Common myeloid progenitor, CD34-positive (primary cell): ENCODE results near the gene SPACA7.

Experiments
- CTCF ChIA-PET: fragments of 350-600 bp; sonication (Branson Sonifier 250); formaldehyde crosslinking; loops from one replicate; lab custom pipeline; 2021; ENCODE audit warnings: antibody characterized with exemption; lab: Charles Lee
- POLR2A ChIA-PET: fragments of 350-600 bp; sonication (Branson Sonifier 250); formaldehyde crosslinking; loops from one replicate; lab custom pipeline; 2021; ENCODE audit warnings: antibody characterized with exemption; lab: Charles Lee
- DNase-seq, 3 donors: peaks; one replicate each; pipeline versions ENCODE4 v3.0.0 to v3.0.0-alpha.2; 2013
- H3K27ac ChIP-seq, 2 experiments: 1 replicate in 1 of 2; 2 replicates in 1 of 2; pipeline ENCODE4 v1.7.0; 2013; ENCODE audit warnings: inconsistent platforms in 2 of 2, low read length in 2 of 2, mild to moderate bottlenecking in 2 of 2, low read depth in 1 of 2, moderate library complexity in 1 of 2; ENCODE audit not compliant: severe bottlenecking in 2 of 2, insufficient read depth in 1 of 2, poor library complexity in 1 of 2
- H3K27me3 ChIP-seq, 5 experiments: replicated peaks in 2 of 5; 1 replicate in 3 of 5; 2 replicates in 2 of 5; pipeline versions ENCODE4 v1.6.1 to v1.7.0; 2013; ENCODE audit warnings: low read length in 4 of 5, mild to moderate bottlenecking in 2 of 5, moderate library complexity in 2 of 5, inconsistent platforms in 1 of 5; ENCODE audit not compliant: insufficient read depth in 5 of 5, control insufficient read depth in 4 of 5
- H3K36me3 ChIP-seq, 4 experiments: 1 replicate in 2 of 4; 2 replicates in 2 of 4; pipeline versions ENCODE4 v1.6.1 to v1.7.0; 2013; ENCODE audit warnings: low read length in 3 of 4, control low read depth in 1 of 4, mild to moderate bottlenecking in 1 of 4; ENCODE audit not compliant: control insufficient read depth in 4 of 4, insufficient read depth in 4 of 4
- H3K4me1 ChIP-seq, 4 experiments: 1 replicate in 3 of 4; 2 replicates in 1 of 4; pipeline versions ENCODE4 v1.6.1 to v1.7.1; 2013; ENCODE audit warnings: low read length in 3 of 4, mild to moderate bottlenecking in 3 of 4, control low read depth in 1 of 4, inconsistent platforms in 1 of 4, moderate library complexity in 1 of 4; ENCODE audit not compliant: control insufficient read depth in 4 of 4, insufficient read depth in 4 of 4; ENCODE audit errors: control extremely low read depth in 1 of 4
- H3K4me3 ChIP-seq, 7 experiments: 1 replicate in 4 of 7; 2 replicates in 3 of 7; pipeline versions ENCODE4 v1.5.1 to v1.7.0; 2013; ENCODE audit warnings: mild to moderate bottlenecking in 7 of 7, low read length in 6 of 7, moderate library complexity in 6 of 7, inconsistent platforms in 2 of 7, low read depth in 2 of 7, control low read depth in 1 of 7; ENCODE audit not compliant: insufficient read depth in 4 of 7, control insufficient read depth in 1 of 7; ENCODE audit errors: extremely low read depth in 1 of 7
- H3K9me3 ChIP-seq, 5 experiments: 1 replicate in 4 of 5; 2 replicates in 1 of 5; pipeline versions ENCODE4 v1.6.1 to v1.7.1; 2013; ENCODE audit warnings: low read length in 4 of 5, mild to moderate bottlenecking in 2 of 5, inconsistent platforms in 1 of 5, low read depth in 1 of 5, moderate library complexity in 1 of 5; ENCODE audit not compliant: control insufficient read depth in 4 of 5, insufficient read depth in 2 of 5; ENCODE audit errors: control extremely low read depth in 1 of 5
- WGBS: methylation state at CpG from one replicate; pipeline ENCODE4 v1.1.5; 2013; ENCODE audit not compliant: insufficient coverage; 5-methylcytosine and 5-hydroxymethylcytosine counted together

The SPACA7 gene

DNA sequence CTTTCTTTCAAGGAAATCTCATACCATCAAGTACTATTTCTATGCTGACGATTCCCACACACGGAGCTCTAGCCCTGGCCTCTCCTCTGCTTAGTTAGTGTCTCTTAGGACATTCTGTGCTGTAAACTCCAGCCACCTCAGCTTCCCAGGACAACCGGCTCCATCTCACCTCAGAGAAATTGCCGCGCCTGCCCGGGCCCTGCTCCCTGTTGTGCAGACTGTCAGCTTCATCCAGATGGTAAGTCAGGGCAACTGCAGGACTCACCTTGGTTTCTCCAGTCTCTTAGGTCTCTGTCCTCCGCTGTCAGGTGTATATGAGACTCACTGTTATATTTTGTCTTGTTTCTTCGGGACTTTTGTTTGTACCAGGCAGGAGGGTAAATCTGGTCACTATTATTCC lies 98.7 kb downstream of the SPACA7 start:
- no peak for DNase-seq
- H3K4me1 ChIP-seq: no peaks in the 10 kb centered on the region
- POLR2A ChIA-PET: no interaction called here
- no peaks in the 10 kb centered on the region for H3K36me3 ChIP-seq
- CTCF ChIA-PET: no interaction called here
- WGBS: 83% methylated on average over 3 of the region's 8 CpGs
- peaks cover 0 to 6% (median 1%) of the 10 kb centered on the region in 5 experiments for H3K9me3 ChIP-seq
- H3K4me3 ChIP-seq: no peak overlapping the region
- no peak overlapping the region for H3K27ac ChIP-seq
- no peaks in the 10 kb centered on the region for H3K27me3 ChIP-seq

DNA sequence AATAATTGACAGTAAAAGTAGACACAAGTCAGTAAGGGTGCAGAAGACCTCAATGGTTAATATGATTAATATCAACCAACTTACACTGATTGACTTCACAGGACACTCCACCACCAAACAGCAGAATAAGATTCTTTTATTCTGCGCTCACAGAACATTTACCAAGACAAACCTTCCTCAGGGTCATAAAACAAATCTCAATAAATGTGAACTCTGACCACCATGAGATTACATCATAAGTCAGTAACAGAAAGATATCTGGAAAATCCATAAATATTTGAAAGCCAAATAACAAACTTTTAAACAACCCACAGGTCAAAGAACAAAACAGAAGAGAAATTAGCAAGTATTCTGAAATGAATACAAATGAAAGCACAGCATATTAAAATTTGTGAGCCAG lies 99.7 kb downstream of the SPACA7 start:
- WGBS: 100% methylated on average over 1 of the region's 1 CpG
- CTCF ChIA-PET: no interaction called here

DNA sequence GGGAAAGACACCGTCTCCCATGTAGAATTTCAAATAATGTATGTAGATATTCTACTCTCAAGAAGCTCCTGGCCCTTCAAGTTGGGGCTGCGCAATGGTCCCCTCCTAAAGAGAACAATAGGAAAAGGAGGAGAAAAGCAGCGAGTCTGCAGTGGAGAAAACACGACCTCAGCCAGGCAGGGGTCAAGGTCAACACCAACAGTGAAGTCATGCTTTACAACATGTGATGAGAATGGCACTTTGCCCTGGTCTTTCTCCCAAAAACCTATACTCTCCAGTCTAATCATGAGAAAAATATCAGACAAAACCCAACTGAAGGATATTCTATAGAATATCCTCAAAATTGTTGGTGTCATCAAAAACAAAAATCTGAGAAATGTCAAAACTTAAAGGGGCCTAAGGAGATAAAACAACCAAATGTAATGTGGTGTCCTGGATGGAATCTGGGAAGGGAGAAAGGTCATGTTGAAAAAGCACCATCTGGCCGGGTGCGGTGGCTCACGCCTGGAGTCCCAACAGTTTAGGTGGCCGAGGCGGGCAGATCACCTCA lies 101.0 kb downstream of the SPACA7 start:
- H3K27me3 ChIP-seq: no peaks in the 10 kb centered on the region
- H3K4me1 ChIP-seq: no peaks in the 10 kb centered on the region
- no peak overlapping the region for H3K27ac ChIP-seq
- DNase-seq: no peak
- POLR2A ChIA-PET: no interaction called here
- no peaks in the 10 kb centered on the region for H3K36me3 ChIP-seq
- CTCF ChIA-PET: no interaction called here
- WGBS: 100% methylated on average over 5 of the region's 9 CpGs
- peaks cover 0 to 3% (median 0%) of the 10 kb centered on the region in 5 experiments for H3K9me3 ChIP-seq
- no peak overlapping the region for H3K4me3 ChIP-seq

More for the DNA sequence above, 99.7 kb downstream of the SPACA7 start:
- POLR2A ChIA-PET: no interaction called here
- H3K4me3 ChIP-seq: no peak overlapping the region
- DNase-seq: no peak
- H3K4me1 ChIP-seq: no peaks in the 10 kb centered on the region
- H3K9me3 ChIP-seq: peaks cover 0 to 6% (median 0%) of the 10 kb centered on the region in 5 experiments
- no peaks in the 10 kb centered on the region for H3K36me3 ChIP-seq
- no peak overlapping the region for H3K27ac ChIP-seq
- no peaks in the 10 kb centered on the region for H3K27me3 ChIP-seq

DNA sequence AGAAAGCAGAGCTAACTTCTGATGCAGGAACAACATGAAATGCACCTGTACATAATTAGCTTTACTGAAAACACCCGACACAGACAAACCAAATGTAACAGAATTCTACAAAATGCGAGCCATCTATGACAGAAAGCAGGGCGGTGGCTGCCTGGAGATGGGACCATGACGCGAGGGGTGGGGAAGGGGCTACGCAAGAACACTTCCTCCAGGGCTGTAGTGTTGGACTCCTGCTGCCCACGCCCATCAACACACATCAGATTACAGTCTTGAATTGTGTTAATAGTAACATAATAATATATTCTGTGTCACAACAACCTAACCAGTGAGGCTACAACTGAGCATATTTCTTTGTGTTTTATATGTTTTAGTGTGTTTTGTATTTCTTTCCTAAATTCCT lies 103.2 kb downstream of the SPACA7 start:
- Histone ChIP-seq H3K4me1 (no peaks in the 10 kb centered on the region), H3K4me3 (no peak overlapping the region), H3K27me3 (no peaks in the 10 kb centered on the region), H3K36me3 (peaks cover 0 to 6% (median 3%) of the 10 kb centered on the region in 4 experiments), H3K9me3 (peaks cover 0 to 2% (median 0%) of the 10 kb centered on the region in 5 experiments), H3K27ac (no peak overlapping the region)
- POLR2A ChIA-PET: no interaction called here
- 100% methylated on average over 4 of the region's 7 CpGs for WGBS
- no peak for DNase-seq
- CTCF ChIA-PET: no interaction called here

DNA sequence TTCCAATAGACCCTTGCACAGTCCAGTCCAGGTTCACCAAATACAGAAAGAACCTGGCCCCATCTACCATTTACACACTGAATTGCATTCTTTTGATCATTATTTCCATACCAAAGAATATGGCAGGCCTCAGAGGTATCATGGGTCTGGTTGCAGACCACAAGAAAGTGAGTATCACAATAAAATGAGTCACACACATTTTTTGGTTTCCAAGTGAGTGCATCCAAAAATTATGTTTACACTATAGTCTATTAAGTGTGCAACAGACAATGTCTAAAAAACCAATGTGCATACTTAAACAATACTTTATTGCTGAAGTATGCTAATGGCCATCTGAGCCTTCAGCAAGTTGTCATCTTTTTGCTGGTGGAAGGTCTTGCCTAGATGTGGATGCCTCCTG lies 105.3 kb downstream of the SPACA7 start:
- no peak for DNase-seq
- peaks cover 0 to 19% (median 7%) of the 10 kb centered on the region in 4 experiments for H3K36me3 ChIP-seq
- POLR2A ChIA-PET: no interaction called here
- H3K27me3 ChIP-seq: no peaks in the 10 kb centered on the region
- no peaks in the 10 kb centered on the region for H3K4me1 ChIP-seq
- H3K27ac ChIP-seq: no peak overlapping the region
- peaks cover 0 to 2% (median 0%) of the 10 kb centered on the region in 5 experiments for H3K9me3 ChIP-seq
- no peak overlapping the region for H3K4me3 ChIP-seq
- CTCF ChIA-PET: no interaction called here

DNA sequence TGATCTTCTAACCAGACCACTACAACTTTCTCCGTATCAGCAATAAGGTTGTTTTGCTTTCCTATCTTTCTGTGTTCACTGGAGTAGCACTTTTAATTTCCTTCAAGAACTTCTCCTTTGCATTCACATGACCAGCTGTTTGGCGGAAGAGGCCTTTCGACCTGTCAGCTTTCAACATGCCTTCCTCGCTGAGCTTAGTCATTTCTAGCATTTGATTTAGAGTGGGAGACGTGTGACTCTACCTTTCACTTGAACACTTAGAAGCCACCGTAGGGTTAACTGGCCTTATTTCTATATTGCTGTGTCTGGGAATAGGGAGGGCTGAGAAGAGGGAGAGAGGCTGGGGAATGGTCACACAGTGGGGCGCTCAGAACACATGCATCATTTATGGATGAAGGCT lies 107.1 kb downstream of the SPACA7 start:
- 60% methylated on average over 1 of the region's 7 CpGs for WGBS
- POLR2A ChIA-PET: no interaction called here
- no peak overlapping the region for H3K4me3 ChIP-seq
- no peaks in the 10 kb centered on the region for H3K4me1 ChIP-seq
- H3K36me3 ChIP-seq: peaks cover 0 to 32% (median 19%) of the 10 kb centered on the region in 4 experiments
- DNase-seq: peak in 2 of 3 donors; percentile 4 to 13
- no peak overlapping the region for H3K27ac ChIP-seq
- H3K27me3 ChIP-seq: no peaks in the 10 kb centered on the region
- CTCF ChIA-PET: interaction anchor here (1.5 kb wide), 1 partner anchor 124 kb away, joined by 3 read pairs; no protein-coding TSS in a partner anchor
- H3K9me3 ChIP-seq: peaks cover 0 to 2% (median 0%) of the 10 kb centered on the region in 5 experiments
